WTC11 (cell line): ENCODE measurements around the gene DDC. TPM values are rescaled to one million over a fixed set of nuclear protein-coding genes. Genes with fewer than 3 reads are reported as not detected.
A peak's percentile ranks its signal among the peaks of the same experiment; 100 is the strongest.

Experiments
- ATF1 ChIP-seq: sonication (generic); formaldehyde crosslinking; IDR thresholded peaks from 2 replicates; pipeline ENCODE4 v1.8.1; 2023; ENCODE audit warnings: mild to moderate bottlenecking, moderate library complexity, missing genetic modification reagents
- CBFB ChIP-seq: sonication (generic); formaldehyde crosslinking; IDR thresholded peaks from 2 replicates; pipeline ENCODE4 v1.8.1; 2022; ENCODE audit warnings: mild to moderate bottlenecking, low read depth, missing genetic modification reagents
- CREB1 ChIP-seq: sonication (generic); formaldehyde crosslinking; IDR thresholded peaks from 2 replicates; pipeline ENCODE4 v1.8.0; 2023; ENCODE audit warnings: mild to moderate bottlenecking, missing genetic modification reagents
- EMX1 ChIP-seq: fragments of 250-450 bp; sonication (Bioruptor Pico); IDR thresholded peaks from 2 replicates; pipeline ENCODE4 v1.8.0; 2021; ENCODE audit warnings: mild to moderate bottlenecking
- GTF2I ChIP-seq: fragments of 250-450 bp; sonication (Bioruptor Pico); conservative IDR thresholded peaks from 2 replicates; pipeline ENCODE4 v1.4.0; 2021; ENCODE audit warnings: mild to moderate bottlenecking
- IRF2 ChIP-seq: sonication (generic); formaldehyde crosslinking; IDR thresholded peaks from 2 replicates; pipeline ENCODE4 v1.8.0; 2022; ENCODE audit warnings: low read depth, missing genetic modification reagents, borderline replicate concordance
- MLX ChIP-seq: sonication (generic); formaldehyde crosslinking; IDR thresholded peaks from 2 replicates; pipeline ENCODE4 v1.8.1; 2023; ENCODE audit warnings: mild to moderate bottlenecking, missing genetic modification reagents, moderate library complexity
- NFATC4 ChIP-seq: fragments of 250-450 bp; sonication (Bioruptor Pico); IDR thresholded peaks from 2 replicates; pipeline ENCODE4 v1.9.0; 2021; ENCODE audit warnings: mild to moderate bottlenecking
- NFE2L1 ChIP-seq: sonication (generic); formaldehyde crosslinking; IDR thresholded peaks from 2 replicates; pipeline ENCODE4 v1.8.1; 2023; ENCODE audit warnings: missing genetic modification reagents
- PREB ChIP-seq: sonication (generic); formaldehyde crosslinking; IDR thresholded peaks from 2 replicates; pipeline ENCODE4 v1.8.1; 2022; ENCODE audit warnings: mild to moderate bottlenecking, missing genetic modification reagents, moderate library complexity, borderline replicate concordance
- RELA ChIP-seq: sonication (generic); formaldehyde crosslinking; IDR thresholded peaks from 2 replicates; pipeline ENCODE4 v1.8.1; 2022; ENCODE audit warnings: missing genetic modification reagents, mild to moderate bottlenecking, borderline replicate concordance
- RORB ChIP-seq: fragments of 250-450 bp; sonication (Bioruptor Pico); IDR thresholded peaks from 2 replicates; pipeline ENCODE4 v1.9.0; 2021; ENCODE audit warnings: mild to moderate bottlenecking
- SMAD4 ChIP-seq: sonication (generic); formaldehyde crosslinking; IDR thresholded peaks from 2 replicates; pipeline ENCODE4 v1.8.0; 2022; ENCODE audit warnings: mild to moderate bottlenecking, missing genetic modification reagents
- USF1 ChIP-seq: sonication (generic); formaldehyde crosslinking; IDR thresholded peaks from 2 replicates; pipeline ENCODE4 v1.8.0; 2022; ENCODE audit warnings: mild to moderate bottlenecking, missing genetic modification reagents
- ZNF232 ChIP-seq: sonication (generic); formaldehyde crosslinking; IDR thresholded peaks from 2 replicates; pipeline ENCODE4 v1.8.0; 2022; ENCODE audit warnings: mild to moderate bottlenecking, missing genetic modification reagents
- ZNF532 ChIP-seq: fragments of 250-450 bp; sonication (Bioruptor Pico); IDR thresholded peaks from 2 replicates; pipeline ENCODE4 v1.9.0; 2021; ENCODE audit warnings: mild to moderate bottlenecking, borderline replicate concordance
- total RNA-seq: library from RNA; stranded (reverse); gene quantifications from 3 replicates; pipeline ENCODE4 v1.2.3, GENCODE V29; 2021
- TF ChIP-seq, protein P1 (sequence below): sonication (generic); formaldehyde crosslinking; IDR thresholded peaks from 2 replicates; pipeline ENCODE4 v1.8.0; 2023; ENCODE audit warnings: missing genetic modification reagents, mild to moderate bottlenecking, borderline replicate concordance
- TF ChIP-seq, protein P2 (sequence below): sonication (generic); formaldehyde crosslinking; IDR thresholded peaks from 2 replicates; pipeline ENCODE4 v1.8.1; 2023; ENCODE audit warnings: mild to moderate bottlenecking, moderate library complexity, missing genetic modification reagents
- TF ChIP-seq, protein P3 (sequence below): sonication (generic); formaldehyde crosslinking; conservative IDR thresholded peaks from 2 replicates; pipeline ENCODE4 v1.8.1; 2023; ENCODE audit warnings: mild to moderate bottlenecking, low read depth, missing genetic modification reagents, moderate library complexity

DDC gene
- total RNA-seq, 1 experiment from 2014 or later = not detected

- no peak for TF ChIP-seq USF1 (CRISPR knock-in tag)
- no peak for TF ChIP-seq MLX (CRISPR knock-in tag)
- no peak for TF ChIP-seq RORB
- TF ChIP-seq, protein P1, sequence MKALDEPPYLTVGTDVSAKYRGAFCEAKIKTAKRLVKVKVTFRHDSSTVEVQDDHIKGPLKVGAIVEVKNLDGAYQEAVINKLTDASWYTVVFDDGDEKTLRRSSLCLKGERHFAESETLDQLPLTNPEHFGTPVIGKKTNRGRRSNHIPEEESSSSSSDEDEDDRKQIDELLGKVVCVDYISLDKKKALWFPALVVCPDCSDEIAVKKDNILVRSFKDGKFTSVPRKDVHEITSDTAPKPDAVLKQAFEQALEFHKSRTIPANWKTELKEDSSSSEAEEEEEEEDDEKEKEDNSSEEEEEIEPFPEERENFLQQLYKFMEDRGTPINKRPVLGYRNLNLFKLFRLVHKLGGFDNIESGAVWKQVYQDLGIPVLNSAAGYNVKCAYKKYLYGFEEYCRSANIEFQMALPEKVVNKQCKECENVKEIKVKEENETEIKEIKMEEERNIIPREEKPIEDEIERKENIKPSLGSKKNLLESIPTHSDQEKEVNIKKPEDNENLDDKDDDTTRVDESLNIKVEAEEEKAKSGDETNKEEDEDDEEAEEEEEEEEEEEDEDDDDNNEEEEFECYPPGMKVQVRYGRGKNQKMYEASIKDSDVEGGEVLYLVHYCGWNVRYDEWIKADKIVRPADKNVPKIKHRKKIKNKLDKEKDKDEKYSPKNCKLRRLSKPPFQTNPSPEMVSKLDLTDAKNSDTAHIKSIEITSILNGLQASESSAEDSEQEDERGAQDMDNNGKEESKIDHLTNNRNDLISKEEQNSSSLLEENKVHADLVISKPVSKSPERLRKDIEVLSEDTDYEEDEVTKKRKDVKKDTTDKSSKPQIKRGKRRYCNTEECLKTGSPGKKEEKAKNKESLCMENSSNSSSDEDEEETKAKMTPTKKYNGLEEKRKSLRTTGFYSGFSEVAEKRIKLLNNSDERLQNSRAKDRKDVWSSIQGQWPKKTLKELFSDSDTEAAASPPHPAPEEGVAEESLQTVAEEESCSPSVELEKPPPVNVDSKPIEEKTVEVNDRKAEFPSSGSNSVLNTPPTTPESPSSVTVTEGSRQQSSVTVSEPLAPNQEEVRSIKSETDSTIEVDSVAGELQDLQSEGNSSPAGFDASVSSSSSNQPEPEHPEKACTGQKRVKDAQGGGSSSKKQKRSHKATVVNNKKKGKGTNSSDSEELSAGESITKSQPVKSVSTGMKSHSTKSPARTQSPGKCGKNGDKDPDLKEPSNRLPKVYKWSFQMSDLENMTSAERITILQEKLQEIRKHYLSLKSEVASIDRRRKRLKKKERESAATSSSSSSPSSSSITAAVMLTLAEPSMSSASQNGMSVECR (CRISPR knock-in tag) = no peak
- TF ChIP-seq CREB1 (CRISPR knock-in tag) = peak; percentile 78; the same call in 1 of the 2 replicates
- no peak for TF ChIP-seq GTF2I (CRISPR knock-in tag)
- no peak for TF ChIP-seq RELA (CRISPR knock-in tag)
- no peak for TF ChIP-seq ZNF232 (CRISPR knock-in tag)
- TF ChIP-seq, protein P2, sequence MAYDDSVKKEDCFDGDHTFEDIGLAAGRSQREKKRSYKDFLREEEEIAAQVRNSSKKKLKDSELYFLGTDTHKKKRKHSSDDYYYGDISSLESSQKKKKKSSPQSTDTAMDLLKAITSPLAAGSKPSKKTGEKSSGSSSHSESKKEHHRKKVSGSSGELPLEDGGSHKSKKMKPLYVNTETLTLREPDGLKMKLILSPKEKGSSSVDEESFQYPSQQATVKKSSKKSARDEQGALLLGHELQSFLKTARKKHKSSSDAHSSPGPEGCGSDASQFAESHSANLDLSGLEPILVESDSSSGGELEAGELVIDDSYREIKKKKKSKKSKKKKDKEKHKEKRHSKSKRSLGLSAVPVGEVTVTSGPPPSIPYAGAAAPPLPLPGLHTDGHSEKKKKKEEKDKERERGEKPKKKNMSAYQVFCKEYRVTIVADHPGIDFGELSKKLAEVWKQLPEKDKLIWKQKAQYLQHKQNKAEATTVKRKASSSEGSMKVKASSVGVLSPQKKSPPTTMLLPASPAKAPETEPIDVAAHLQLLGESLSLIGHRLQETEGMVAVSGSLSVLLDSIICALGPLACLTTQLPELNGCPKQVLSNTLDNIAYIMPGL = 0 out of 2 replicates have a peak, but pooled peaks have one; percentile 47
- no peak for TF ChIP-seq ZNF532 (CRISPR knock-in tag)
- no peak for TF ChIP-seq CBFB (CRISPR knock-in tag)
- TF ChIP-seq PREB = no peak
- no peak for TF ChIP-seq EMX1 (CRISPR knock-in tag)
- TF ChIP-seq, protein P3, sequence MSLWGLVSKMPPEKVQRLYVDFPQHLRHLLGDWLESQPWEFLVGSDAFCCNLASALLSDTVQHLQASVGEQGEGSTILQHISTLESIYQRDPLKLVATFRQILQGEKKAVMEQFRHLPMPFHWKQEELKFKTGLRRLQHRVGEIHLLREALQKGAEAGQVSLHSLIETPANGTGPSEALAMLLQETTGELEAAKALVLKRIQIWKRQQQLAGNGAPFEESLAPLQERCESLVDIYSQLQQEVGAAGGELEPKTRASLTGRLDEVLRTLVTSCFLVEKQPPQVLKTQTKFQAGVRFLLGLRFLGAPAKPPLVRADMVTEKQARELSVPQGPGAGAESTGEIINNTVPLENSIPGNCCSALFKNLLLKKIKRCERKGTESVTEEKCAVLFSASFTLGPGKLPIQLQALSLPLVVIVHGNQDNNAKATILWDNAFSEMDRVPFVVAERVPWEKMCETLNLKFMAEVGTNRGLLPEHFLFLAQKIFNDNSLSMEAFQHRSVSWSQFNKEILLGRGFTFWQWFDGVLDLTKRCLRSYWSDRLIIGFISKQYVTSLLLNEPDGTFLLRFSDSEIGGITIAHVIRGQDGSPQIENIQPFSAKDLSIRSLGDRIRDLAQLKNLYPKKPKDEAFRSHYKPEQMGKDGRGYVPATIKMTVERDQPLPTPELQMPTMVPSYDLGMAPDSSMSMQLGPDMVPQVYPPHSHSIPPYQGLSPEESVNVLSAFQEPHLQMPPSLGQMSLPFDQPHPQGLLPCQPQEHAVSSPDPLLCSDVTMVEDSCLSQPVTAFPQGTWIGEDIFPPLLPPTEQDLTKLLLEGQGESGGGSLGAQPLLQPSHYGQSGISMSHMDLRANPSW (CRISPR knock-in tag) = no peak
- peak; percentile 88; the same call in 1 of the 2 replicates for TF ChIP-seq NFE2L1 (CRISPR knock-in tag)
- TF ChIP-seq ATF1 = no peak
- no peak for TF ChIP-seq SMAD4 (CRISPR knock-in tag)
- TF ChIP-seq IRF2 (CRISPR knock-in tag) = no peak
- TF ChIP-seq NFATC4 (CRISPR knock-in tag) = no peak
Measured at GRCh38 chr7:50449881-50450589, 115.2 kb downstream of the DDC start, which contains the start of gene FIGNL1 (continued).
